G401 (cell line): Measurements from ENCODE around the gene GABRA1. TPM values are rescaled to one million over a fixed set of nuclear protein-coding genes. Genes with fewer than 3 reads are reported as not detected.

Experiments
- DNase-seq: peaks from one replicate; pipeline ENCODE4 v3.0.0-alpha.2; 2015; ENCODE audit warnings: low spot score
- in situ Hi-C: cut with HindIII; loops from 2 replicates; pipeline ENCODE4 v1.10.0; 2016; ENCODE audit warnings: low sequenced_read_pairs, mixed read lengths
- total RNA-seq: library from RNA; depleted of rRNA; stranded (reverse); fragments of >200 nt; shearing (Covaris generic); gene quantifications from 2 replicates; pipeline ENCODE4 v1.2.3, GENCODE V29; 2014; rRNA removed

GABRA1 gene
- total RNA-seq, 1 experiment from 2014 or later = not detected

DNA sequence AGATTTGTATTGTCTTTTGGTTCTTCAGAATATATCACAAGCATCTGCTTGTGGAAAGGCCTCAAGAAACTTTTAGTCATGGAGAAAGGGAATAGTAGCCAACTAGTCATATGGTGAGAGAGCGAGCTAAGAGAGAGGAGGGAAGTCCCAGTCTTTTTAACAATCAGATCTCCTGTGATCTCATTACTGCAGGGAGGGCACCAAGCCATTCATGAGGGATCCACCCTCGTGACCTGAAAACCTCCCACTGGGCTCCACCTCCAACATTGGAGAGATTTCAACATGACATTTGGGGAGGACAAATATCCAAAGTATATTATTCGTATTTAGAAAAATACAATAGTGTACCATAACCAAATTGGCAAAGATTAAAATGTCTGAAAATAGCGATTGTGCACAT is 99.0 kb downstream of the GABRA1 start:
- in situ Hi-C loops = no loop called here
- peak; percentile 80 for DNase-seq

Other genes with a start within 250 kb of the GABRA1 start
- gene GABRA6, start 162.4 kb upstream of the GABRA1 start, total RNA-seq = not detected in 2 replicates
- gene GABRG2, start 219.7 kb downstream of the GABRA1 start, total RNA-seq = not detected in 2 replicates